Erythroblast (primary cell): ENCODE data around the gene GDPD3.

ENCODE experiments used
- GATA1 ChIP-seq: IDR thresholded peaks from 2 replicates; pipeline ENCODE4 v1.6.1; 2011; ENCODE audit warnings: low read depth, mild to moderate bottlenecking, control low read depth, low read length, moderate library complexity
- POLR2A ChIP-seq: IDR thresholded peaks from 2 replicates; pipeline ENCODE4 v1.6.1; 2011; ENCODE audit warnings: mild to moderate bottlenecking, low read length

- TF ChIP-seq POLR2A, result no peak
- TF ChIP-seq GATA1, result no peak
Observed at GRCh38 chr16:30147843-30148510, 34.6 kb upstream of the GDPD3 start.
